ENCODE data around the gene C9orf50.

Gene C9orf50

GRCh38 chr9:129574911-129575585 is 45.9 kb downstream of the C9orf50 start:
- in situ Hi-C loops (cut with MboI; ENCODE audit: low sequenced_read_pairs): no loop called here

GRCh38 chr9:129573977-129574376 is 46.9 kb downstream of the C9orf50 start:
- in situ Hi-C loops (cut with MboI; ENCODE audit: low sequenced_read_pairs): no loop called here

GRCh38 chr9:129572517-129572916 is 48.4 kb downstream of the C9orf50 start:
- in situ Hi-C loops (cut with MboI; ENCODE audit: low sequenced_read_pairs): no loop called here

- in situ Hi-C loops (cut with MboI; ENCODE audit: low sequenced_read_pairs): no loop called here
These were observed 48.9 kb downstream of the C9orf50 start for GRCh38 chr9:129572052-129572425.

- in situ Hi-C loops (cut with MboI; ENCODE audit: low sequenced_read_pairs): no loop called here
These were observed 49.4 kb downstream of the C9orf50 start for GRCh38 chr9:129571298-129572051.

- in situ Hi-C loops (cut with MboI; ENCODE audit: low sequenced_read_pairs): no loop called here
These were observed 50.2 kb downstream of the C9orf50 start for GRCh38 chr9:129570450-129571297.

- in situ Hi-C loops (cut with MboI; ENCODE audit: low sequenced_read_pairs): no loop called here
These were observed 51.1 kb downstream of the C9orf50 start for GRCh38 chr9:129569502-129570449.

- in situ Hi-C loops (cut with MboI; ENCODE audit: low sequenced_read_pairs): no loop called here
These were observed 52.1 kb downstream of the C9orf50 start for GRCh38 chr9:129568560-129569501.

GRCh38 chr9:129567842-129568559 is 52.9 kb downstream of the C9orf50 start:
- in situ Hi-C loops (cut with MboI; ENCODE audit: low sequenced_read_pairs): no loop called here

- in situ Hi-C loops (cut with MboI; ENCODE audit: low sequenced_read_pairs): no loop called here
These were observed 53.6 kb downstream of the C9orf50 start for GRCh38 chr9:129567329-129567728.

GRCh38 chr9:129566563-129567266 is 54.2 kb downstream of the C9orf50 start:
- in situ Hi-C loops (cut with MboI; ENCODE audit: low sequenced_read_pairs): no loop called here

- in situ Hi-C loops (cut with MboI; ENCODE audit: low sequenced_read_pairs): no loop called here
These were observed 58.0 kb downstream of the C9orf50 start for GRCh38 chr9:129562917-129563316.

- in situ Hi-C loops (cut with MboI; ENCODE audit: low sequenced_read_pairs): no loop called here
These were observed 58.4 kb downstream of the C9orf50 start for GRCh38 chr9:129562514-129562913.

All from HL-60/S4 treated with retinoic acid at 250 ng/mL for 4 days and 3 days (cell line).